ENCODE measurements around the gene TRMT61A. TPM values are rescaled to one million over a fixed set of nuclear protein-coding genes. Genes with fewer than 3 reads are reported as not detected.
A peak's percentile ranks its signal among the peaks of the same experiment; 100 is the strongest.

The TRMT61A gene
- total RNA-seq, 4 donors from 2014 or later = 14.9 to 24.4 (median 21.3) TPM

DNA sequence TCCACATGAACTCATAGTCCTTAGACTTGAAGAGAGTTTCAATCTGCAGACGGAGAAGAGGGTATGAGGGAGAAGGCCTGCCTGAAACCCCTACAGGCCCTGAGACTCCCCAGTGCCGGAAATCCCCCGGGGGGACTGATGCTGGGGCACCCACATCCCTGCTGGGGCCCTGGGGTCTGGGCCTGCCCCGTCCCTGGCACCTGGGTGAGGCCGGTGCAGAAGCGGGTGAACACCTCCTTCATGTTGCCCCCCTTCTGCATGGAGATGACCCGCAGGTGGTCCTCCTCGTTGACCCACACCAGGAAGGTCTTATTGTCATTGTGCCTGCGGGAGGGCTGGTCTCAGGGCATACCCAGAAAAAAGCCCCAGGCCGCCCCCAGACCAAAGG lies 8.7 kb upstream of the TRMT61A start:
- no peak for DNase-seq
- TF ChIP-seq POLR2A (IDR thresholded peaks at IDR 0.05) = no peak
- TF ChIP-seq, protein P1, sequence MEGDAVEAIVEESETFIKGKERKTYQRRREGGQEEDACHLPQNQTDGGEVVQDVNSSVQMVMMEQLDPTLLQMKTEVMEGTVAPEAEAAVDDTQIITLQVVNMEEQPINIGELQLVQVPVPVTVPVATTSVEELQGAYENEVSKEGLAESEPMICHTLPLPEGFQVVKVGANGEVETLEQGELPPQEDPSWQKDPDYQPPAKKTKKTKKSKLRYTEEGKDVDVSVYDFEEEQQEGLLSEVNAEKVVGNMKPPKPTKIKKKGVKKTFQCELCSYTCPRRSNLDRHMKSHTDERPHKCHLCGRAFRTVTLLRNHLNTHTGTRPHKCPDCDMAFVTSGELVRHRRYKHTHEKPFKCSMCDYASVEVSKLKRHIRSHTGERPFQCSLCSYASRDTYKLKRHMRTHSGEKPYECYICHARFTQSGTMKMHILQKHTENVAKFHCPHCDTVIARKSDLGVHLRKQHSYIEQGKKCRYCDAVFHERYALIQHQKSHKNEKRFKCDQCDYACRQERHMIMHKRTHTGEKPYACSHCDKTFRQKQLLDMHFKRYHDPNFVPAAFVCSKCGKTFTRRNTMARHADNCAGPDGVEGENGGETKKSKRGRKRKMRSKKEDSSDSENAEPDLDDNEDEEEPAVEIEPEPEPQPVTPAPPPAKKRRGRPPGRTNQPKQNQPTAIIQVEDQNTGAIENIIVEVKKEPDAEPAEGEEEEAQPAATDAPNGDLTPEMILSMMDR (IDR thresholded peaks at IDR 0.05) = no peak
- 49 to 58% methylated on average over 2 to 10 of the region's 10 CpGs for WGBS, 2 donors
- H3K36me3 ChIP-seq = no peaks in the 10 kb centered on the region
- no peaks in the 10 kb centered on the region for H3K9me3 ChIP-seq
- no peaks in the 10 kb centered on the region for H3K27me3 ChIP-seq
- H3K4me1 ChIP-seq = peaks cover 59 to 63% of the 10 kb centered on the region in 2 donors
- peak overlapping the region; percentile 70 to 98 (median 94) for H3K27ac ChIP-seq
- intact Hi-C loops (cut with DNase I) = no loop called here
- peak overlapping the region in 1 of 3 donors; percentile 66 for H3K4me3 ChIP-seq (replicated peaks in 1 of 3)

DNA sequence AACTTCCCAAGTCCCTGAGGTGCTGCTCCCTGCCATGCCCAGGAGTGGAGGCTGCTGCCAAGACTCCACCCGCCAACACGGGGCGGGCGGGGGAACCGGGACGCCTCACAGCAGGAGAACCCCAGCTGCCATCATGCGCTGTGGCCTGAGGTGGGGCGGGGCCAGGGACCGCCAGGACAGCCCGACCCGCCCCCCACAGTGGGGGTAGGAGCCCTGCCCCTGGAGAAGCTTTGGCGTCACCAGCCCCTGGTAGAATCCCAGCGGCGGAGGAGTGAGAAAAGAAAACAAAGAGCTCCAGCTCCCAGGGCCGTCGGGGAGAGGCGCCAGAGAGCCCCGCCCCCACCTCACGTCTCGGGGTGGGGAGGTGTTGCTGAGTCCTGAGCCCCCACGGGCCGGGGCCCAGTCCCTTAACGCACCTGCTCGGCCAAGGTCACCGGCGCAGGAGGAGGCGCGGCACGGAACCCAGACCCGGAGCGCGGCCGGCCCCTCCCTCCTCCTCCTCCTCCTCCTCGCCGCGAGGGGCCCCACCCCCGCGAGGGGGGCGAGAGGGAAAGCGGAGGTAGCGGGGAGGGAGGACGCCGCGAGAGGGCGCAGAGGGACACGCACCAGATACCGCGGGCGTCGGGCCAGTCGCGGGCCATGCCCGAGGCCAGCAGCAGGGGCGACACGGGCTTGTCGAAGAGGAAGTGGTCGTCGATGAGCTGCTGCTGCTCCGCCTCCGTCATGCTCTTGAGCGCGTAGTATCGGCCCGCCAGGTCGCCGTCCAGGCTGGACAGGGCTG lies 8.1 kb upstream of the TRMT61A start:
- peak; percentile 92 to 97 for DNase-seq
- no peaks in the 10 kb centered on the region for H3K27me3 ChIP-seq
- peak overlapping the region; percentile 16 to 74 (median 66) for H3K4me3 ChIP-seq (replicated peaks in 1 of 3)
- H3K36me3 ChIP-seq = no peaks in the 10 kb centered on the region
- intact Hi-C loops (cut with DNase I) = no loop called here
- peaks cover 53 to 57% of the 10 kb centered on the region in 2 donors for H3K4me1 ChIP-seq
- peak; percentile 30 to 66 for TF ChIP-seq POLR2A (IDR thresholded peaks at IDR 0.05)
- TF ChIP-seq, protein P1 (IDR thresholded peaks at IDR 0.05) = peak in 5 of 6 experiments; percentile 17 to 66 (median 54)
- H3K27ac ChIP-seq = peak overlapping the region; percentile 70 to 98 (median 94)
- WGBS, 2 donors = 2 to 5% methylated on average over 14 of the region's 66 CpGs
- H3K9me3 ChIP-seq = no peaks in the 10 kb centered on the region

DNA sequence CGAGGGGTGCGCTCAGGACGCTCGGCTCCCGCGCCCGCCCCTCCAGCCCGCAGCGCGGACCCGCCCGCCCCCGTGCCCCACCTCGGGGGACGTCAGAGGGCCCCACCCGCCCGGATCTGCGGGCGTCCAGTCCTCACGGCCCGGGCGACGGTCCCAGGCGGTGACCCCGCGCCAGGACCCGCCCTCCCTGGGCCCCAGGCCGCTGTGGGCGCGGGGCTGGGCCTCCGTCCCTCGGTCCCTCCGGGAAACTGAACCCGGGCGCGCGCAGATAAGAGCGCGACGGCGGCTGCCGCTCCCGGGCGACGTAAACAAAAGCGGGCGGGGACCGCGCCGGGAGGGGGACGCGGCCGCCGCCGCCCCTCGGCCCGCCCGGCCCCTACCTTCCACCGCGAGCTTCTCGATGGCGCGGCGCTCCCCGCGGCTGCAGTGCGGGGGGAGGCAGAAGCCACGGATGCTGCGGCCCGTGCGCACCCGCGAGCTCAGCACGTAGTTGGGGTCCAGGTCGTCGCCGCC lies 7.5 kb upstream of the TRMT61A start:
- no peaks in the 10 kb centered on the region for H3K27me3 ChIP-seq
- no peaks in the 10 kb centered on the region for H3K9me3 ChIP-seq
- H3K36me3 ChIP-seq = no peaks in the 10 kb centered on the region
- H3K27ac ChIP-seq = peak overlapping the region; percentile 70 to 98 (median 94)
- peaks cover 47 to 52% of the 10 kb centered on the region in 2 donors for H3K4me1 ChIP-seq
- WGBS, 2 donors = no CpG with 5 or more reads among the region's 77 CpGs
- intact Hi-C loops (cut with DNase I) = no loop called here
- H3K4me3 ChIP-seq (replicated peaks in 1 of 3) = peak overlapping the region; percentile 16 to 74 (median 66)
- TF ChIP-seq, protein P1 (IDR thresholded peaks at IDR 0.05) = no peak
- TF ChIP-seq POLR2A (IDR thresholded peaks at IDR 0.05) = no peak
- no peak for DNase-seq

DNA sequence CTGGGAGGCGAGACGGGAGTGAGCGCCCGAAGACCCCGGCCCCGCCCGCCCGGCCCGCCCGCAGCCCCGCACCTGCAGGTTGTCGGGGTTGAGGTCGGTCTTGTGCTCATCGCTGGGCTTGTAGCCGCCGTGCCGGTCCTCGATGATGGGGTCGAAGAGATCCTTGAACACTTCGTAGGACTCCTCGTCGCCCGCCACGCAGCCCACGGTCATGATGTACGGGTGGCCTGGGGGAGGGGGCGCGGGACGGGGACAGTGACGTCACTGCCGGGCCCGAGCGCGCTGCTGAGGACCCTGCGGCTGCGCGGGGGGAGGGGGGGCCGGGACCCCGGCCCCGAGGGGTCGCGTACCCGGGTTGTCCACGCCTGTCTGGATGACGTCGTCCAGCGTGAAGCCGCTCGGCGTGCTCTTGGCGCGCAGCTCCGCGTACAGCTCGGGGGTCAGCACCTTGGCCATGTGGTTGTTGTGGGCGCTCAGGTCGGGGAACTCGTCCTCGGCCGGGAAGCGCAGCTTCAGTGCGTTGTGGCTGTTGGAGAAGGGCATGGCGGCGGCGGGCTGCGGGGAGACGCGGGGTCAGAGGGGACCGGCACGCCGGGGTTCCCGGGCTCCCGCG lies 6.9 kb upstream of the TRMT61A start:
- DNase-seq = peak; percentile 51 to 54
- intact Hi-C loops (cut with DNase I) = no loop called here
- Histone ChIP-seq H3K4me1 (peaks cover 43 to 47% of the 10 kb centered on the region in 2 donors), H3K9me3 (no peaks in the 10 kb centered on the region), H3K36me3 (no peaks in the 10 kb centered on the region), H3K27ac (peak overlapping the region; percentile 70 to 98 (median 94)), H3K4me3 (replicated peaks in 1 of 3) (peak overlapping the region in 2 of 3 donors; percentile 66 to 74), H3K27me3 (no peaks in the 10 kb centered on the region)
- no peak for TF ChIP-seq POLR2A (IDR thresholded peaks at IDR 0.05)
- no CpG with 5 or more reads among the region's 74 CpGs for WGBS, 2 donors

DNA sequence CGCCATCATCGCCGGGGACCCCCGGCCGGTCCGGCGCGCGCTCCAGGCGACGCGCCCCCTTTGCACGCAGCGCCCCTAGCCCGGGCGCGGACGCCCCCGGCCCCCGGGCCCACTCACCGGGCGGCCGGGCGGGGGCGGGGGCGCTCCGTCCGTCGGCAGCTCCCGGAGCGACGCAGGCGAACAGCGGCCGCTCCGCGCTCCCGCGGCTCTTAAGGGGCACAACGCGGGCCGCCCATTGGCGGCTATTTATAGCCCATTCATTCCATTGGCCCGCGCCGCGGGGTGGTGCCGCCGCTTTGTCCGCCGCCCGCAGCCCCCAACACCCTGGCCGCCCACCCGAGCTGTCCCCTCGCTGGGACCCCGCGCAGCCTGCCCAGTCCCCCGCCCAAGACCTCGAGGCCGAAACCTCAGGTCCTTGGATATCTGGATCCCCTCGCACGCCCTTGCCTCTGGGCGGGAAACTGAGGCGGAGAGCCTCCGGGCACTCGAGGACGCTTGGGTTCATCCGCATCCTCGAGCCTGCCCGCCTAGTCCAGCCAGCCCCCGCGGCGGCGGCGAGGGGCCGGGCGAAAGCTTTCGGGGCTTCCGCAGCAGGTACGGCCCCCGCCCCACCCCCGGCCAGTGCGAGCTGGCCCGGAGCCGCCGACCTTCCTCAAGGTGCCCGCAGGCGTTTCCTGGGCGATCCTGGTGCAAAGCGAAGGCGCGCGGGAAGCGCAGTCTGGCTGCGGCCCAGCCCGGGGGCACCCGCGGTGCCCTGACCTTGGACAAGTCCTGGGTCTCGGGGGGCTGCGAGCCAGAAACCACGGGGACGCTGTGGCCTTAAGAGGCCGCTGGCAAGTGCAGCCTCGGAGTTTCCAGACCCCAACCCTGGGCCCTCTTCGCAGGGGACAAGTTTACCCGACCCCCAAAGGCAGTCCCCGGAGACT lies 6.1 kb upstream of the TRMT61A start, which contains the start of gene CKB:
Gene CKB (minus strand): TSS at position 182 of the 926 bp plus-strand sequence. CDS start 337 bp downstream, outside the sequence.
- Histone ChIP-seq H3K4me1 (peaks cover 39 to 47% of the 10 kb centered on the region in 2 donors), H3K27me3 (no peaks in the 10 kb centered on the region), H3K27ac (peak within 1 kb of the TSS; percentile 70 to 98 (median 94)), H3K36me3 (no peaks in the 10 kb centered on the region), H3K9me3 (no peaks in the 10 kb centered on the region), H3K4me3 (replicated peaks in 1 of 3) (peak within 1 kb of the TSS; percentile 16 to 74 (median 66))
- DNase-seq = peak; percentile 76 to 77
- intact Hi-C loops (cut with DNase I) = no loop called here
- peak; percentile 63 to 86 for TF ChIP-seq POLR2A (IDR thresholded peaks at IDR 0.05)
- TF ChIP-seq, protein P1 (IDR thresholded peaks at IDR 0.05) = no peak
- 12 to 27% methylated on average over 4 to 20 of the region's 107 CpGs for WGBS, 2 donors

Measured in thyroid gland (tissue), 4 donors.